ENCODE results near the gene AHCYL1. TPM values are rescaled to one million over a fixed set of nuclear protein-coding genes. Genes with fewer than 3 reads are reported as not detected.
A peak's percentile ranks its signal among the peaks of the same experiment; 100 is the strongest.

Gene AHCYL1
- total RNA-seq, 1 donor from 2014 or later, result 21.2 TPM

DNA sequence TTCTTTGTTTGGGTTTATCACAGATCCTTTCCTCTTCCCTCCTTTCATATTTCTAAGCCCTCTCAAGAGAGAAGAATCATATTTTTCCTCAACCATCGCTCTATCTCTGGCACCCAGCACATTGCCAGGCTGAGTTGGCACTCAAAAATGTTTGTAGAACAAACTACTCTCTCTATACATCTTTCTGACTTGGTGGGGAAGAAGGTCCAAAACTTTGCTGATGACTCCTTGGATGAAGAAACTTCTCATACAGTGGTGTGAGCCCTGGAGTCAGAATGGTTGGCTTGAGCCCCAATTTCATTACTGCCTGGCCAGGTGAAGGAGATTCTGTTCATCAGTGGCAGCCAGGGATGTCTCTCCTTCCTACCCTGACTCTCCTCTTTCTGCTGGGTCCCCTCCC lies 74.0 kb downstream of the AHCYL1 start:
- DNase-seq (ENCODE audit: low spot score in 2 of 2) (no peak), FAIRE-seq (no peak)

DNA sequence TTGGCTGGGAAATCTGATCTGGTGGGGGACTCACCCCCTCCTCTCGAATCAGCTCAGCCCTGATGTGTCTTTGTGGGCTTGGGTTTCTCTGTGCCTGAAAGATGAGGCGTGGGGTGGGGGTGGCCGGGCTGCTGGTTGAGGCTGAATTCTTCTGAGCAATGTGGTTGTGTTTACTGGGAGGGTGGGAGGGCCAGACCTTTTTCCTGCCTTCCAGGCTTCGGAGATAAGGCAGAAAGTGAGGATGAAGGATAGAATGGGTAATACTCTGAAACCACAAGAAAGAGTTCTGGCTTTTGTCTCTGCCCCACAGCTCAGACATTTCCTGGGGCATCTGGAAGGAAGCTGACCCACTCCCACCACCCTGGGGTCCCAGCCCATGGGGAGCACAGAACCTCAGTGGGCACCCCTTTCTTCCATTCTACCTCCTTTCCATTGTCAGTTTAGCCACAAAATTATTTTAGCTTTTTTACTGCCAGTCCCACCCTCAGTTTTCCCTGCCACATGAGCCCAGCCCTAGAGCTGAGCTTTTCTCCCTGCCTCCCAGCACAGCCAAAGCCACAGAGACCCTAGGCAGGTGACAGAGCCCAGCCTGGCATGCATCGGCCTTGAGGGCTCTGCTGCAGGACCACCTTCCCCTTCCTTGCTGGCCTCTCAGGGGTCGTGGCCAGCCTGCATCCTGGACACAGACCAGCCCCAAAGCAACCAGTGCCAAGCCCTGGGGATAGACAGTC lies 74.7 kb downstream of the AHCYL1 start:
- DNase-seq (ENCODE audit: low spot score in 2 of 2) (no peak), FAIRE-seq (no peak)

DNA sequence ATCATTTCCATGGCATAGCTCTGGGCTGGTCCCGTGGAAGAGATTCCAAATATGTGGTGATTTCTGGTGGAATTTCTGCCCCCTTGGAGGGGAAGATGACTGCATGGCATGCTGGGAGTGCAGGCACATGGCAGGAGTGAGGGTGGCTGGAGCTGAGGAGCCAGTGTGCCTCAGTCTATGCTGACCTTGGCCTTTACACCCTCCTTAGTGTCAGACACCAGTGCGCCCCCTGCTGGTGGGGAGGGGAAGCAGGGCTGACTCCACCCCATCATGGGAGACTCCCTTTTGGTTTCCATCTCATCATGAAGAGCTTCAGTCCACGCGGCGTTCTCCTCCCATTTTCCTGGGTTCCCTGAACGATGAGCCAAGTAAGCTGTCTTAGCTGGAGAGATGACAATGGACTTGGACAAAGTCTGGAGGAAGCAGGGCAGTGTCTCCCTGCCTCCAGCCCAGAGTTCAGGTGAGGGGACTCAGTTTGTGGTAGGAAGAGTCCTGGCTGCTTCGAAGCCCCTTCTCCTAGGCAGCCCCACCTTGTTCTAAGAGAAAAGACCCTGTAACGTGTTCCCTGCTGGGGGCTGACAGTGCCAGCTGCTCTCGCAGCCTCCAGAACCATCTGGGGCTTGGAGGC lies 75.6 kb downstream of the AHCYL1 start:
- FAIRE-seq (no peak), DNase-seq (ENCODE audit: low spot score in 2 of 2) (no peak)

- DNase-seq (ENCODE audit: low spot score in 2 of 2) (no peak), FAIRE-seq (no peak)
Observed at GRCh38 chr1:110060662-110061060, 76.1 kb downstream of the AHCYL1 start.

- DNase-seq (ENCODE audit: low spot score in 2 of 2) (no peak), FAIRE-seq (no peak)
Observed at GRCh38 chr1:110061341-110061740, 76.8 kb downstream of the AHCYL1 start.

DNA sequence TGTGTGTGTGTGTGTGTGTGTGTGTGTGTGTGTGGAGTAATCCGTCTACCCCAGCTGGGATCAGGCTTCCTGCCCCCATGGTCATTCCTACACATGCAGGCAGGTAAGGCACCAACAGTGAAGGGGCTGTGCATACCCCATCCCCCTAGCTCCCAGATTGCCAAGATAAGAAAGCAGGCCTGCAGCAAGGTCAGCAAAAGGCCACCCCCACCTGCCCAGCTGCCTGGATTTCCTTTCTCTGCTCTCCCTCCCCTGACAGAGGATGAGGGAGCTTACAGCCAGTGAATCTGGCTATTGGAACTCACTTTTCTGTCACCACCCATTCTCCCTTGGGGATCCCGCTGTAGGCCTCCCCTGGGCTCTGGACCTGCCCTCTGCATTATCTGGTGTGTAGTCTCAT lies 78.0 kb downstream of the AHCYL1 start:
- FAIRE-seq (no peak), DNase-seq (ENCODE audit: low spot score in 2 of 2) (no peak)

DNA sequence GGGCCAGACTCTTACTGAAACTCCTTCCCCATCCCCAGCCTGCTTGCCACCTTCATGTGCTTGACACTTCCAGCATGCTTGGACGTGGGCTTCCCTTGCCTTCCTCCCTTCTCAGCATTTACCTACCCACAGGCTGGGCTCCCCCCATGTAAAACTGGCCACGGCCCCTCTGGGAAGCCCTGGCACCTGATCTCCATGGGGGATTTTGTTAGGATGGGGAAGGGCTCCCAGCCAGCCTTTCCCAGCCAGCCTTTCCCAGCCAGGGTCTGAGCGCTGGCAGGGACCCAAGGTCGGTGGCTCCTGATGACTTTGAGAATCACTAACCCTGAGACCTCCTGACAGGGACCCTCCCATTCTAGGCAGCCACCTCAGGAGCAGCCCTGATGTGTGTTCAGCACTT lies 79.2 kb downstream of the AHCYL1 start:
- DNase-seq (ENCODE audit: low spot score in 2 of 2) (no peak), FAIRE-seq (no peak)

DNA sequence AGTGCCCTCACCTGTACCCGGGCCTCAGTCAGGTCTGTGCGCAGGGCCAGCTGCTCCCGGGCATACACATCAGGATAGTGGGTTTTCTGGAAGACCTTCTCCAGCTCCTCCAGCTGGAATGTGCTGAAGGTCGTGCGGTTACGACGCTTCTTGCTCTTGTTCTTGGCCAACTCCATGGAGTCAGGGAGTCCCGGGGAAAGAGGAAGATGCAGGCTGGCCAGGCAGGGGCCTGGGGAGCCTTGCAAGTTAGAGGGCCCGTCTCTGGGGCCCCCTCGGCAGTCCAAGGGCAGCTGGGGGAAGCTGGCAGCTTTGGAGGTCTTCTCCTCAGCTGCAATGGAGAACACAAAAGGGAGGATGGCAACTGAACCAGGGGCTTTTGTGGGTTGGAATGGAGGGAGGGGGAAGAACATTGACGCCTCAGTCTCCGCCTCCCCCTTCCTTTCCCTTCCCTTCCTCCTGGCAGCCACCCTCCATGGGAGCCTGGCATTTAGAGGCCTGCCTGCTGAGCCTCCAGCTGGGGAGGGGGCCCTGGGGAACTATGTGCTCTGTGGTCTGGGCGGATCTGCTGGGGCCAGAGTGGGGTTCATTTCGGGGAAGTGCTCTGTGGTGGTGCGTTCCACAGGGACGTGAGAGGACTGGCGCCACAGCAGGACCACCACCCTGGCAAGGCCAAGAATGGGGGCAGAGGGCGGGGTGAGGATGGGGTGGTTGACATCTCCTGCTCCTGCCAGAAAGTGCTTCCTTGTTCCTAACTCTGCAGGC lies 80.2 kb downstream of the AHCYL1 start:
- no peak for FAIRE-seq
- no peak for DNase-seq (ENCODE audit: low spot score in 2 of 2)

DNA sequence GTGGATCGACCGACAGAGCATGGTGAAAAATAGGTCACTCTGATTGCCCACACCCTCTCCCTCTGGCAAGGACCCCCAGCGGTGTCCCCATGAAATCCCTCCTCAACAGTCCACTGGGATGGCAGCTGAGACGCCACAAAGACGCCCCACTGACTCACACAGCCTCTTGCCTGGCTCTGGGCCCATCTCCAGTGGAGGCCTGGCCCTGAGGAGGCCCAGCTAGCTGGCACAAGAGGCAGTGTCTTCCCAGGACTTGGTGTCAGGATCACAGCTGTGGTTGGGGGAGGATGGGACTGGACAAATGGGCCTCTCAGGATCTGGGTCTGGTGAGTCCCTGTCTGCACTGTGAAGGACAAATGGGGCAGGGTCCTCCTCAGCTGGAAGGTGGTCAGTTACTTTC lies 81.3 kb downstream of the AHCYL1 start:
- FAIRE-seq (no peak), DNase-seq (ENCODE audit: low spot score in 2 of 2) (no peak)

DNA sequence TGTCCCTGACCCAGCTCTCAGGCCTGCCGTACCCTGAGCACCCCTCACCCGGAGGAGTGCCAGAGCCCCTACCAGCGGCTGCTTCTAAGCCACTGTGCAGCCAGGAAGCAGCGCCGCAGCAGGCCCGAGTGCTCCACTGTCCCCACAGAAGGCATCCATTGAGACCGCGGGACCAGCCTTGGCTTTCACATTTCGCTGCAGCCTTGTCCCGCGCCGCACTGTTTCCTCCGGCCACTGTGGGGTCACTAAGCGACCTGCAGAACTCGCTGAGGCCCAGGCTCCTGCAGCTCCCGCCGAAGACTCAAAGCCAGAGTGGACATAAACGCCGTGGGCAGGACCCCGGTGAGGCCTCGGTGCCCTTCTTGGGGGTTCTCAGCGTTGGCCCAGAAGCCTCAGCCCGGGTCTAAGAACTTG lies 82.9 kb downstream of the AHCYL1 start:
- DNase-seq (ENCODE audit: low spot score in 2 of 2) (no peak), FAIRE-seq (no peak)

DNA sequence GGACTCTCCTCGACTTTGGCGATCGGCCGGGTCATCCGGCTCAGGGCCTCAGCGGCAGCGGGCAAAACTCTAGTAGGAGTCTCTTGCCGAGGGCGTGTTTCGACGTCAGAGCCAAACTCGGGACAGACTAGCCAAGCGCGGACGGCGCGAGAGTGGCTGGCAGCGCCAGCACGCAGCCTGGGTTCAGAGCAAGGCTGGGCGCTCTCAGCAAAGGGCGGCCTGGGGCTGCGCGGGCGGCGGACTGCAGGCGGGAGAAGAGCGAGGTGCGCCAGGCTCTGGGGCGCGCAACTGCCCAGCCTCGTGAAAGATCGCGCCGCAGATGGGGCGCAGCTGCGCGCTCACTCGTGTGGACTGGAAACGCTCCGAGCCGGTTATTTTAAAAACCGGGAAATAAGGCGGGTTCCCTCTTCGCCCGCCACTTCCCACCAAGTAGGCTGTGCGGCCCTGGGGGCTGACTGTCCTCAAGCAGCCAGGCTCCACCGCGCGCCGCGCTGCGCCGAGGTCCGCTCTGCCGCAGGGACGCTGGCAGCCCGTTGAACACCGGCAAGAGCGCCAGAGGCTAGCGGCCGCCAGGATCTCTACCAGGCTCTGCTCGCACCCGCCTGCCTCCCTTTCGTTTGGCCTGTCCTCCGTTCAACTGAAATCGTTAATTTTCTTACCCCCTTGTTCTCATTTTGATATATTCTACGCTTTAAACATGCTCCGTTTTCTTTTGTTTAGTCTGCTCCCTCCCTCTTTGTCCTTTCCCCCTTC lies 83.5 kb downstream of the AHCYL1 start:
- DNase-seq (ENCODE audit: low spot score in 2 of 2) (peak in 1 of 2 donors; percentile 54), FAIRE-seq (no peak)

- no peak for FAIRE-seq
- no peak for DNase-seq (ENCODE audit: low spot score in 2 of 2)
Observed at GRCh38 chr1:110068646-110069403, 84.3 kb downstream of the AHCYL1 start.

DNA sequence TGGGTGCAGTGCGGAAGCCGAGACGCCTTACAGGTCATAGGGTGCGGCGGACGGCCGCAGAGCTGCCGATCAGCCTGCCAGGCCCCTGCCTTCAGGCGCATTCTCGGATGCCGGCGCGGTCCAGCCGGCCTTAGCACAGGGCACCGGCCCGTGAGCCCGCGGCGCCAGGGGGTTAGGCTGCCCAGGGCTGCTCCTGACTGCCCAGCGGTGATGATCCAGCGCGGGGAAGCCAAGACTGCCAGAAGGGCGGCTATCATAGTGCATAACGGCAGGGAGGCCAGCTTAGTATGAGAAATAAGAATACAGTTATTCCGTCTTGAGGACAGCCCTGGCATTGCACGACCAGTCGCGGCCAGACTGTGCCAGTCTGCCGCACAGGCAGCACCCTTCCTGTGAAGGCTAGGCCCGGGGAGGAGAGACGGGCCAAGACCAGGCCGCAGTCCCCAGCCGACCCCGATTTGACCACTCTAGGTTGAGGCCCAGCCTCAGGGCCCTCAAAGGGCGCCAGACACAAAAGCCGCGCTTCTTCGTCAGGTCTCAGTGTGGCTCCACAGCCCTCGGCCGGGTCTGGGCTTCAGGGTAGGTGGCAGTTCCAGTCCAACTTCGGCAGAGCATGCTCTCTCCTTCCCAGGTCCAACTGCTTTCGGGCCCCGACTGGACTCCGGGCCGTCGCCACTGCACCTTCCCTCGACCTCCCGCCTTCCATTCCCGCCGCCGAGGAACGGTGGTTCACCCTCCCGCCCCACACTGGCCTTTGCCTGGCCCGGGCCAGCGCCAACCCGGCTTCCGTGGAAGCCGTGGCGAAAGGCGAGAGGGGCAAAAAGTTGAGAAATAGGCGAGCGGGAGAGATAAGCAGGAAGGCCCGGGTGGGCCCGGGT lies 85.1 kb downstream of the AHCYL1 start:
- no peak for DNase-seq (ENCODE audit: low spot score in 2 of 2)
- no peak for FAIRE-seq

GRCh38 chr1:110070282-110070669 lies 85.7 kb downstream of the AHCYL1 start:
- no peak for FAIRE-seq
- no peak for DNase-seq (ENCODE audit: low spot score in 2 of 2)

- DNase-seq (ENCODE audit: low spot score in 2 of 2) (no peak), FAIRE-seq (no peak)
Observed at GRCh38 chr1:110070671-110071242, 86.2 kb downstream of the AHCYL1 start, which contains the start of gene ALX3. TSS of gene ALX3 (minus strand) at chr1:110070672. CDS start at chr1:110070612, 60 bp downstream.

All from frontal cortex (tissue), 4 donors.